H9 (cell line): ENCODE measurements around the gene SH3BP5L. TPM values are rescaled to one million over a fixed set of nuclear protein-coding genes. Genes with fewer than 3 reads are reported as not detected.

Experiments
- DNase-seq: peaks from one replicate; pipeline ENCODE4 v3.0.0-alpha.2; 2017
- H2AFZ ChIP-seq: one replicate; pipeline ENCODE4 v1.6.1; 2013; ENCODE audit warnings: mild to moderate bottlenecking, low read length, control low read depth, moderate library complexity
- H2AK5ac ChIP-seq: 2 replicates; pipeline ENCODE4 v1.6.1; 2013; ENCODE audit warnings: low read length, control low read depth, mixed read lengths; ENCODE audit not compliant: insufficient read length
- H2BK120ac ChIP-seq: one replicate; pipeline ENCODE4 v1.6.1; 2013; ENCODE audit warnings: low read depth, mild to moderate bottlenecking, low read length, control low read depth, inconsistent platforms; ENCODE audit not compliant: poor library complexity, severe bottlenecking
- H2BK12ac ChIP-seq: 2 replicates; pipeline ENCODE4 v1.6.1; 2013; ENCODE audit warnings: low read length, control low read depth, mixed read lengths, low read depth; ENCODE audit not compliant: insufficient read length
- H2BK15ac ChIP-seq: 2 replicates; pipeline ENCODE4 v1.6.1; 2013; ENCODE audit warnings: low read depth, low read length, control low read depth
- H2BK20ac ChIP-seq: one replicate; pipeline ENCODE4 v1.6.1; 2013; ENCODE audit warnings: low read depth, mild to moderate bottlenecking, low read length, control low read depth, inconsistent platforms; ENCODE audit not compliant: poor library complexity, severe bottlenecking
- H2BK5ac ChIP-seq: 2 replicates; pipeline ENCODE4 v1.6.1; 2013; ENCODE audit warnings: low read length, control low read depth, mixed read lengths; ENCODE audit not compliant: insufficient read length
- H3K14ac ChIP-seq: 2 replicates; pipeline ENCODE4 v1.6.1; 2013; ENCODE audit warnings: low read length, control low read depth; ENCODE audit not compliant: insufficient read depth
- H3K18ac ChIP-seq: 2 replicates; pipeline ENCODE4 v1.6.1; 2013; ENCODE audit warnings: low read depth, mild to moderate bottlenecking, mixed read lengths, low read length, control low read depth; ENCODE audit not compliant: insufficient read length
- H3K23ac ChIP-seq: 2 replicates; pipeline ENCODE4 v1.6.1; 2013; ENCODE audit warnings: low read length, control low read depth, mixed read lengths, low read depth; ENCODE audit not compliant: insufficient read length
- H3K23me2 ChIP-seq: 2 replicates; pipeline ENCODE4 v1.6.1; 2013; ENCODE audit warnings: low read depth, mild to moderate bottlenecking, mixed read lengths, low read length, control low read depth; ENCODE audit not compliant: insufficient read length, poor library complexity, severe bottlenecking
- H3K27ac ChIP-seq: 2 replicates; pipeline ENCODE4 v1.5.1; 2013; ENCODE audit warnings: low read length, control low read depth, mixed read lengths, low read depth; ENCODE audit not compliant: insufficient read length
- H3K27me3 ChIP-seq: 2 replicates; pipeline ENCODE4 v1.6.1; 2013; ENCODE audit warnings: low read length, control low read depth, inconsistent platforms; ENCODE audit not compliant: insufficient read depth
- H3K4ac ChIP-seq: 2 replicates; pipeline ENCODE4 v1.6.1; 2013; ENCODE audit warnings: low read depth, mild to moderate bottlenecking, control low read depth, inconsistent platforms, low read length, moderate library complexity
- H3K4me1 ChIP-seq: 2 replicates; pipeline ENCODE4 v1.6.1; 2013; ENCODE audit warnings: low read length, control low read depth, inconsistent platforms; ENCODE audit not compliant: insufficient read depth
- H3K4me2 ChIP-seq: 2 replicates; pipeline ENCODE4 v1.6.1; 2013; ENCODE audit warnings: low read length, control low read depth, mixed read lengths; ENCODE audit not compliant: insufficient read length, insufficient read depth
- H3K56ac ChIP-seq: 2 replicates; pipeline ENCODE4 v1.6.1; 2013; ENCODE audit warnings: low read depth, mild to moderate bottlenecking, mixed read lengths, low read length, control low read depth; ENCODE audit not compliant: insufficient read length
- H3K79me1 ChIP-seq: 2 replicates; pipeline ENCODE4 v1.6.1; 2013; ENCODE audit warnings: low read depth, mild to moderate bottlenecking, moderate library complexity, low read length, control low read depth, inconsistent platforms; ENCODE audit not compliant: insufficient read depth, poor library complexity, severe bottlenecking
- H3K79me2 ChIP-seq: 2 replicates; pipeline ENCODE4 v1.6.1; 2013; ENCODE audit warnings: low read length, control low read depth, inconsistent platforms; ENCODE audit not compliant: insufficient read depth
- H3K9ac ChIP-seq: 2 replicates; pipeline ENCODE4 v1.6.1; 2013; ENCODE audit warnings: low read length, control low read depth, mixed read lengths; ENCODE audit not compliant: insufficient read length; ENCODE audit errors: extremely low read depth
- H3K9me3 ChIP-seq: one replicate; pipeline ENCODE4 v1.6.1; 2013; ENCODE audit warnings: low read depth, low read length, inconsistent platforms; ENCODE audit not compliant: control insufficient read depth
- H3T11ph ChIP-seq: one replicate; pipeline ENCODE4 v1.6.1; 2013; ENCODE audit warnings: mild to moderate bottlenecking, low read length, control low read depth, inconsistent platforms
- H4K20me1 ChIP-seq: one replicate; pipeline ENCODE4 v1.6.1; 2013; ENCODE audit not compliant: control insufficient read depth, insufficient read length, insufficient read depth
- H4K5ac ChIP-seq: 2 replicates; pipeline ENCODE4 v1.6.1; 2013; ENCODE audit warnings: low read depth, mild to moderate bottlenecking, mixed read lengths, low read length, control low read depth; ENCODE audit not compliant: insufficient read length
- H4K8ac ChIP-seq: replicated peaks from 2 replicates; pipeline ENCODE4 v1.6.1; 2013; ENCODE audit warnings: low read length, control low read depth, mixed read lengths, low read depth; ENCODE audit not compliant: insufficient read length
- H4K91ac ChIP-seq: 2 replicates; pipeline ENCODE4 v1.6.1; 2013; ENCODE audit warnings: low read depth, mild to moderate bottlenecking, moderate library complexity, mixed read lengths, low read length, control low read depth; ENCODE audit not compliant: insufficient read length
- H3K27ac Mint-ChIP-seq, 3 experiments: 2 replicates in 2 of 3; 3 replicates in 1 of 3; pipeline ENCODE4 v1.8.0; 2020 to 2021; ENCODE audit warnings: mixed read lengths in 3 of 3, mild to moderate bottlenecking in 1 of 3, moderate library complexity in 1 of 3
- H3K27me3 Mint-ChIP-seq: 2 replicates; pipeline ENCODE4 v1.8.0; 2021; ENCODE audit warnings: low read depth, mild to moderate bottlenecking, moderate library complexity, mixed read lengths
- H3K36me3 Mint-ChIP-seq, 3 experiments: 2 replicates in 2 of 3; 3 replicates in 1 of 3; pipeline ENCODE4 v1.8.0; 2020 to 2021; ENCODE audit warnings: low read depth in 3 of 3, mixed read lengths in 3 of 3; ENCODE audit not compliant: insufficient read depth in 1 of 3
- H3K4me1 Mint-ChIP-seq, 2 experiments: 2 replicates each; pipeline ENCODE4 v1.8.0; 2020; ENCODE audit warnings: mixed read lengths in 2 of 2
- H3K4me3 Mint-ChIP-seq, 2 experiments: 2 replicates in 1 of 2; 3 replicates in 1 of 2; pipeline ENCODE4 v1.8.0; 2020 to 2021; ENCODE audit warnings: mild to moderate bottlenecking in 2 of 2, mixed read lengths in 2 of 2, moderate library complexity in 1 of 2
- H3K9me3 Mint-ChIP-seq, 2 experiments: 2 replicates in 1 of 2; 3 replicates in 1 of 2; pipeline ENCODE4 v1.8.0; 2020; ENCODE audit warnings: mild to moderate bottlenecking in 2 of 2, mixed read lengths in 2 of 2, moderate library complexity in 1 of 2
- CTCF ChIP-seq: fragments of 200-600 bp; sonication (generic); conservative IDR thresholded peaks from 3 replicates; pipeline ENCODE4 v1.8.0; 2021; ENCODE audit warnings: antibody characterized with exemption, mild to moderate bottlenecking
- WGBS: extraction: QIAGEN DNeasy Blood & Tissue Kit; methylation state at CpG from one replicate; pipeline ENCODE4 v1.1.7; 2013; ENCODE audit warnings: missing lambda C conversion rate, low lambda C conversion rate, mixed read lengths; ENCODE audit not compliant: insufficient read length; ENCODE audit errors: extremely low coverage; 5-methylcytosine and 5-hydroxymethylcytosine counted together
- total RNA-seq: library from RNA; stranded (reverse); gene quantifications from 2 replicates; pipeline ENCODE4 v1.2.1, GENCODE V29; 2021

The SH3BP5L gene
- total RNA-seq, 1 experiment from 2014 or later: 27.6 TPM

GRCh38 chr1:248858891-248859889 is 33.5 kb upstream of the SH3BP5L start, which contains the start of gene ZNF692:
Gene ZNF692 (minus strand): TSS chr1:248859085. CDS start chr1:248858309, 776 bp downstream.
- Histone ChIP-seq H3K27ac (no peak within 1 kb of the TSS), H2BK5ac (no peak within 1 kb of the TSS), H4K91ac (no peak within 1 kb of the TSS), H3K23me2 (peaks cover 24% of the 10 kb centered on the region), H2BK12ac (no peak within 1 kb of the TSS), H3K27me3 (no peaks in the 10 kb centered on the region; the same call in 1 of the 2 replicates), H3K4ac (no peak within 1 kb of the TSS), H3T11ph (no peak within 1 kb of the TSS), H3K9ac (peak within 1 kb of the TSS; percentile 53), H3K79me2 (no peaks in the 10 kb centered on the region), H4K5ac (no peak within 1 kb of the TSS), H2BK20ac (no peak within 1 kb of the TSS), H3K9me3 (no peaks in the 10 kb centered on the region), H2BK120ac (no peak within 1 kb of the TSS), H3K23ac (no peak within 1 kb of the TSS), H3K79me1 (no peaks in the 10 kb centered on the region), H3K56ac (no peak within 1 kb of the TSS), H3K4me1 (no peaks in the 10 kb centered on the region), H4K8ac (no peak within 1 kb of the TSS), H3K18ac (peak within 1 kb of the TSS; percentile 61), H2BK15ac (no peak within 1 kb of the TSS), H3K4me2 (peak within 1 kb of the TSS; percentile 77), H4K20me1 (no peaks in the 10 kb centered on the region), H2AFZ (no peak within 1 kb of the TSS), H2AK5ac (no peak within 1 kb of the TSS), H3K14ac (peak within 1 kb of the TSS; percentile 13)
- H3K27me3 Mint-ChIP-seq: peaks cover 39% of the 10 kb centered on the region
- DNase-seq: peak; percentile 97
- H3K4me3 Mint-ChIP-seq: peak within 1 kb of the TSS; percentile 87 to 92
- peaks cover 22 to 26% of the 10 kb centered on the region in 2 experiments for H3K4me1 Mint-ChIP-seq
- H3K9me3 Mint-ChIP-seq: peaks cover 0 to 2% of the 10 kb centered on the region in 2 experiments; a peak in 2 of 5 replicates
- H3K27ac Mint-ChIP-seq: peak within 1 kb of the TSS; percentile 95 to 98 (median 98)
- peaks cover 0 to 25% (median 23%) of the 10 kb centered on the region in 3 experiments; a peak in 6 of 7 replicates for H3K36me3 Mint-ChIP-seq
- WGBS: no CpG with 5 or more reads among the region's 62 CpGs
- no peak; the same call in 2 of the 3 replicates for TF ChIP-seq CTCF
